HG02759 (cell line): Measurements from ENCODE around the gene WSCD1.

Source experiments
- ATAC-seq: cut with Tn5 transposase; IDR thresholded peaks from one replicate; pipeline ENCODE4 v1.9.1; 2021; ENCODE audit warnings: mild to moderate bottlenecking, moderate library complexity; ENCODE audit not compliant: unreplicated experiment

Gene WSCD1

DNA sequence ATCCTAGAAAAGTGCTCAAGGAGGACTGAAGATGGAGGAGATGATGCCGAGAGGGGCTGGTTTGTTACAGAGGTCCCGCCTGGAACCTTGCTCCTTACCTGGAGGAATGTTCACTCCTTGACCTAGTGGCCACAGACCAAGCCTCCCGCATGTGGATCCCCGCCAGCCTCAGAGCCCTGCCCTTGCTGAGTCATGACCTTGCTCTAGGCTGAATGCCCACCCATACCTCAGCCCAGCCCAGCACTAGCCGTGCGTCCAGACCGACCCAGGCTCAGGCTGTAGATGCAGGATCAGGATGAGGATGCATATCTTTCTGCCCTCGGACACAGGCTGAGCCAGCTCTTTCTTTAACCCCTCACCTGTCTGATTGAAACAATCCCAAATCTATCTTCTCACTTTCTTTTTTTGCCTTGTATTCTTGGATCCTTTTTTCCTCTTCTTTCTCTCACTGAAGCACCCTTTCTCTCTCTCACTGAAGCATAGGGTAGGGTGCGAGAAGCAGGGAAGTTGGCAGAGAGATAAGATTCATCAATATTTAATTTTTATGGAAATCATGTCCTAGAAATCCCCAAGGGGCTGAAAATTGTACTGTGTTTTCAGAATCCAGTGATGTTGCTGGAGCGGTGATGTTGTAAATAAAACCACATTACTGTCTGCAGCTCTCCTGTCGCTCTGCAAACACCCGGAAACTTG, 34.9 kb downstream of the WSCD1 start:
- ATAC-seq = no peak

DNA sequence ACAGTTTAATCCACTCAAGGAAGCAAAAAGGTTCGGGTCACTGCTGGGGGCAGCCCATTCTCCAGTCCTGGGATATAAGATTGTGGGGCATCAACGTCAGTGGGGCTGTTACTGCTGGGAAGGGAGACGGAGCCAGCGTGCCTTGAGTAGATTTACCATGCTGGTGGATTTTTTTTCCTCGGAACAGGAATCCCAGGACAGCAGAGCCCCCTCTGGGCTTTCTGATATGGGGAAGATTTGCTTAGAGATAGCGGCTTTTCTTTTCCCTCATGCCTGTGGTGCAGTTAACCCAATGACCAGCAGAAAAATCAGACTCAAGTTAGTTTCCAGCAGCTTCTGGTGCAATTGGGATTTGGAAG, 35.4 kb downstream of the WSCD1 start:
- no peak for ATAC-seq

DNA sequence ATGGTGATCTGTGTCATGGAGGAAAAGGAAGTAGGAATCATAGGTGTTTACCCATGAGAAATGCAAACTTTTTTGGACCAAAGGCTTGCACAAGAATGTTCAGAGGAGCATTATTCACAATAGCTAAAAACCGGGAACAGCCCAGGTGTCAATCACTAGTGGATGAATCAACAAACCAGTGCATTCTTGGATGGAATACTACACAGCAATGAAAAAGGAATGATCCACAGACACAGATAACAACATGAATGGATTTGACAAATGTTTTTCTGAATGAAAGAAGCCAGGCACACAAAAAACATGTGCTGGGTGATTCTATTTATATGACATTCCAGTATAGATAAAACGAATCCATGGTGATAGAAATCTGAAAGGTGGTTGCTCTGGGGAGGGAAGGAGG, 36.0 kb downstream of the WSCD1 start:
- no peak for ATAC-seq

DNA sequence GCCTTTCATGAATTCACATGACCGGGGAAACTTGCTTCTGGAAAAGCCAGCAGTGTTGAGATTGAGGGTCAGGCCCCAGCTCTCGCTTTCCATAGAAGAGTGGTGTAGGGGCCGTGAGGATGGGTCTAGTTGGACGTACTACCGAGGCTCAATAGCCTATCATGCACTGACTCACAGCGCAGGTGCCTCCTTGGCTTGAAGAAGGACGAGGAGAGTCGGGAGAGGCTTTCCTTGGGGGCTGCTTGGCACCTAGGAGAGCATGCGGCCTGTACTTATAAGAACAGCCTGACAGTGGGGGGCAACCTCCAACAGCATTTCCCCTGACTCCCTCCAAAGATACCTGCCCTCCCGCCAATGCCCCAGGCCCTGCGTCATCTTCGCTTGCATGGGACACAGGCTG, 37.6 kb downstream of the WSCD1 start:
- no peak for ATAC-seq

DNA sequence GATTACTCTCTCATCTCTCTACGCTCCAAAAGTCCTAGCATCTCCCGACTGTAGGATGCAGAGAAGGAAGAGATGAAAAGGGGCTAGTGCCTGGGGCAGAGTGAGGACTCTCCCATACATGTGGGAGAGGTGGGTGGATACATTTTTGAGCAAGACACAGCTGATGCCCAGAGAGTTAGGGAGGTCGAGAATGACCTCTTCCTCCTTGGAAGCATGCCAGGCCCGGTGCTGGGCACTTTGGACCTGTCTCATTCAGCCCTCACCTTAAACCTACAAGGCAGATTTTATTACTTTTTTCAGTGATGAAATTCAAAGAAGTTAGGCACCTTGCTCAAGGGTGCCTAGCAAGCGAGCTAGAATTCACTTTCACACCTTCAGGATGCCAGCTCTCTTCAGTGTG, 38.2 kb downstream of the WSCD1 start:
- no peak for ATAC-seq

DNA sequence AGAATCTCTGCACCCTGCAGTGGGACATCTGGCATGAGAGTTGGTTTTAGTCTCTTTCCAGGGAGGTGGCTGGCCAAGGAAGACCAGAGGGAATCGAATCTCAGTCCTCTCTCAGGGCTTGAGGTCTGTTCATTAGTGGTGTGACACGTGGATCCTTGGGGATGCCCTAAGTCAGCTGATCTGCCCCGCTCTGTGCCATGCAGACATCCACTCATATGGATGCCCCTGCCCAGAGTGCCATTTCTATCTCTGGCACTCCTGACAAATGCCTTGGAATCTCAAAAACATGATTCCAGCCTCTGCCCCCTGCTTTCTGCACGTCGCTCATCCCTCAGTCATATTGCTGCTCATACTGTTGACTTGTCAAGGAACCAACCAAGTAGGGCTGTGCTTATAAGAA, 38.8 kb downstream of the WSCD1 start:
- ATAC-seq = no peak

DNA sequence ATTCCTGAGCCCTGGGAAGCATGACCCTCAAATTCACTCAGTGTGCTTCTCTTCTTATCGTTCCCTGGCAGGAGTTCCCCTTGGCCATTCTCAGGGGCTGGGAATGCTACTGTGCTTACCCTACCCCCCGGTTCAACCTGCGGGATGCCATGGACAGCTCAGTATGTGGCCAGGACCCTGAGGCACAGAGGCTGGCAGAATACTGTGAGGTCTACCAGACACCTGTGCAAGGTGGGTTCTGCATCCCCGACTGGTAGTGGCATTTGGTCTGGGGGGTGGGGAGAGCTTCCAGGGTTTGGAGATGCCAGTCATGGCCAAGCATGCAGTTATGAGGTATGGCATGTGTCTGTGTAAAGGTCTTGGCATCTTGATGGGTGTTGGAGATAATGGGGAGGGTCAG, 39.4 kb downstream of the WSCD1 start:
- no peak for ATAC-seq

DNA sequence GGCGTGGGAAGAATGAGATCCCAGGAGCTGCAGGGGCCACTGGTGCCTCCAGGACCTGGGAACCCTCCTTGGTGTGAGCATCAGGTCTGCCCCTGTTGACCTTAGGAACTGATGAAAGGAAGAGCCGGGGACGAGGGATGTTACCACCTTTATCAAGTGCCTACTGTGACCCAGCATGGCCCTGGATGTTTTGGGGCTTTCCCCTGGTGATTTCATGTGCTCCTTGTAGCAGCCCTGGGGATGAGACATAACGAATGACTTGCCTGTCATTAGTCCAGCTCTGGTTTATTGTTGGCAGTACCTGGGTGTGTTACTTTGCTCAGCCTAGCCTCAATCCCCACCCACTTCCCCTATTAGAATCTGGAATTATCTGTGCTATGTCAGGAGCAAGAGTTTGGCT, 39.9 kb downstream of the WSCD1 start:
- no peak for ATAC-seq

DNA sequence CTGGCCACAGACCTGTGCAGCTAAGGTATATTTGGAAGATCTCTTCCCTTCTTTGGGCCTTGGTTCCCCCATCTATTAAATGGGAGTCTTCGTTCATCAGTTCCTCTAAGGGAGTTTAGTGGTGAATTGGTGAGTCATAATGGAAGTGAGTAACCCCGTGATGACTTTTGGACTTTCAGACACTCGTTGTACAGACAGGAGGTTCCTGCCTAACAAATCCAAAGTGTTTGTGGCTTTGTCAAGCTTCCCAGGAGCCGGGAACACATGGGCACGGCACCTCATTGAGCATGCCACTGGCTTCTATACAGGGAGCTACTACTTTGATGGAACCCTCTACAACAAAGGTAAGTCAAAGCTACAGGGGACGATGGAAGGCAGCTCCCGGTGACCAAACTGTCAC, 40.4 kb downstream of the WSCD1 start:
- ATAC-seq = no peak

DNA sequence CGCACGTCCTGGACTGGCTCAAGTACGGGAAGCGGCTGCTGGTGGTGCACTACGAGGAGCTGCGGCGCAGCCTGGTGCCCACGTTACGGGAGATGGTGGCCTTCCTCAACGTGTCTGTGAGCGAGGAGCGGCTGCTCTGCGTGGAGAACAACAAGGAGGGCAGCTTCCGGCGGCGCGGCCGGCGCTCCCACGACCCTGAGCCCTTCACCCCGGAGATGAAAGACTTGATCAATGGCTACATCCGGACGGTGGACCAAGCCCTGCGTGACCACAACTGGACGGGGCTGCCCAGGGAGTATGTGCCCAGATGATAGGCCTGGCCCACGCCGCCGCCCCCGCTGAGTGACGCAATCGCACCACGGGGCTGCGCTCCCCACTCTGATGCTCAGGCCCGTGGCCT, 50.2 kb downstream of the WSCD1 start:
- no peak for ATAC-seq

DNA sequence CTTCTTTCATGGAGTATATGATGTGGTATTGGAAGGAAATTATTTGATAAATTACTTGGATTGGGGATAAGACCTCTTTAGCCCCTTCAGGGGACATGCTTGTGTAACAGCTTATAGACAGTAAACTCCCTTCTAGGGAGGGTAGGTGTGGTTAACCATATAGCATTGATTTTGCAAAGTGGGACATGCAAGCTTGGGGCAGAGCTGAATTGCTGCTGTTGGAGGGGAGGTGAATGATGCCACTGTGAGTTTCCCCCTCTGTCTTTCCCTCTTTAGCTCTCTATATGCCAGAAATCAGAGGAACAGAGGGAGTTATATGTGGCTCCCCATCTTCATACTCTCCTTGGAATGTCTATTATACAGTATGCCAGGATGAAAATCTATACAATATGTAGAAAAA, 54.7 kb downstream of the WSCD1 start:
- no peak for ATAC-seq

DNA sequence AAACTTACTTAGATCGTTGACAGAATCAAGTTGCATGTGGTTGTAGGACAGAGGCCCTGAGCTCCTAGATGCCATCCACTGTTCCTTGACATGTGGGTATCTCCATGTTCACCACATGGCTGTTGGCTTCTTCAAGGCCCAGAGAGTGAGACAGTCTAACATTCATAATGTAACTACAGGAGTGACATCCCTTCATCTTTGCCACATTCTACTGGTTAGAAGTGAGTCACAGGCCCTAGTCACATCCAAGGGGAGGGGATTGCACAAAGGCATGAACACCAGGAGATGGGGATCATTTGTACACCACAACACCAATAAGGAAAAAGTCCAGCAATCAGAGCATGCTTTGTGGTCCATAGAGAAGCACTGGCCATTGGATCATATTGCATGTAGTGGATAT, 56.6 kb downstream of the WSCD1 start:
- ATAC-seq = no peak

DNA sequence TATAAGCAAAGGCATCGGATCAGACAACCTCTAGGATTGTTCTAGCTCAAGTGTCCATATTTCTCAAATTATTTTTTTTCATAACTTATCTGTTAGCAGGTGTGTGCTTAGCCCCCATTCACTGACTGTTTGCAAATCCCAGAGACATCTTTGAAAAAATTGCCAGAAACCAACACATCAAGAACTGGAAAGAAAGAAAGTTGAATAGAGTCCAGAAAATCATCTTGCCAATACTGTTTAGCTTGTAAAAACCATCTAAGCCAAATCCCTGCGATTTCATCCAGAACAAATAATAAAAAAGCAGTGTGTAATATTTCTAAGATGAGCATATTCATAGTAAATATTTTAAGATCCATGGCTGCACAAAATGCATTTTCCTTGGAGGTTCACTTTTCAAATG, 64.5 kb downstream of the WSCD1 start:
- no peak for ATAC-seq

DNA sequence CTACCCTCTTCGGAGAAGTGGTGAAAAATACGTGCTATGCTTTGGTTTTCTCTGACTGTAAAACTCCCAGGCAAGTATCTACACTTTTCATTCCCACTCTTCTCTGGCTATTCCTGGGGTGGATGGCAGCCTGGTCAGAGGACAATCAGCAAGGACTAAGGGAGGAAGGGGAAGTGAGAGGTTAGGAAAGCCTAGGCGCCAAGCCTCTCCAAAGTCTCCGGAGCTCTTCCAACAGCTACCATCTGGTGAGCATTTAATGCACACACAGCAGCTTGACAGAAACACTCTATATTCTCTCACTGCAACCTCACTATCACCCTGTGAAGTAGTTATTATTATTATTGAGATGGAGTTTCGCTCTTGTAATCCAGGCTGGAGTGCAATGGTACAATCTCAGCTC, 65.1 kb downstream of the WSCD1 start:
- ATAC-seq = no peak

DNA sequence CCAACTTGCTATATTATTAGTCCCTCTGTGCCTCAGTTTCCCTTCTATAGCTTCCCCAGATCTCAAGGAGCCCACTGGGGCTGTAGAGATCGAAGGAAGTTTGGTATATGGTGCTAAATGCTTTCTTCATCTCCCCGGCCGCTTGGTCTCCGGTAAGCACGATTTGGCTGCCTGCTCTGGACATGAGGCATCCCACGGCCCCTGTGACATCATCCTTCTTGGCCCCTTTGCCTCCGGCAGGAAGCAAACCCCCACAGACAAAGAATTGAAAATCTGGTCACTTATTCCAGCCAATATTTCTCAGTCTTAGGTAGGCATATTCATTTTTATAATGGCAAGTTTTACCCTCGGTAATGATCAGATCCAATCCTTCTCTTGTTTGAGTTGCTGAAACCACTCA, 65.8 kb downstream of the WSCD1 start:
- ATAC-seq = no peak

DNA sequence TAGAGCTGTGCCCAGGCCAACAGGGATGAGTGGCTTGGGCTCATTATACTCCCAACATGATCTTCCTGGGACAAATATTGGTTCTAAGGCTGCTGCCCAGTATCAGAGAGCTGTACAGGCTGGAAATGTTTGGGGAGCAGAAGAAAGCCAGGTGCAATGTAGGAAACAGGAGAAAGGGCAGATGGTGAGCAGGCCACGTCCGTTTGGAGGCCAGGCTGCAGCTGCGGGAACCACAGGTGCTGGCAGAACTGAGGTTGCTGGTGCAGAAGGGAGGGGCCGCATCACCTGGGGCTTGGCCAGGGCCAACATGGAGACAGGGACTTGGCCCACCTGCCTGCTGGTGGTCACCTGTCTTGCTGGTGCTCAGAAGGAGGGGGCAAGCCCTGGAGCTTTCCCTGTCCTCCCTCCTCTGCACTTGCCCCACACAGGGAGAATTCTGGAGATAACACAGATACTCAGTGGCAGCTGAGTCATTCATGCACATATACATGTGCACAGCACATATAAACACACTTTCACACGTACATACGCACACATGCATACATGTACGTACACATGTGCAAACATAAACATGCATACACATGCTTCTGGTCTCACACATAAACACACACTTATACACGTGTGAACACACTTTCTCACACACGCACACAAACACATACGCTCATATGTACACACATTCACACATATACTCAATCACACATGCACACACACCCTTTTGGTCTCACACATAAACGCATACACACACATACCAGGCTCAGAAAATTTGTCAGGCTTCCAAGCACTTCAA, 67.7 kb downstream of the WSCD1 start:
- no peak for ATAC-seq

DNA sequence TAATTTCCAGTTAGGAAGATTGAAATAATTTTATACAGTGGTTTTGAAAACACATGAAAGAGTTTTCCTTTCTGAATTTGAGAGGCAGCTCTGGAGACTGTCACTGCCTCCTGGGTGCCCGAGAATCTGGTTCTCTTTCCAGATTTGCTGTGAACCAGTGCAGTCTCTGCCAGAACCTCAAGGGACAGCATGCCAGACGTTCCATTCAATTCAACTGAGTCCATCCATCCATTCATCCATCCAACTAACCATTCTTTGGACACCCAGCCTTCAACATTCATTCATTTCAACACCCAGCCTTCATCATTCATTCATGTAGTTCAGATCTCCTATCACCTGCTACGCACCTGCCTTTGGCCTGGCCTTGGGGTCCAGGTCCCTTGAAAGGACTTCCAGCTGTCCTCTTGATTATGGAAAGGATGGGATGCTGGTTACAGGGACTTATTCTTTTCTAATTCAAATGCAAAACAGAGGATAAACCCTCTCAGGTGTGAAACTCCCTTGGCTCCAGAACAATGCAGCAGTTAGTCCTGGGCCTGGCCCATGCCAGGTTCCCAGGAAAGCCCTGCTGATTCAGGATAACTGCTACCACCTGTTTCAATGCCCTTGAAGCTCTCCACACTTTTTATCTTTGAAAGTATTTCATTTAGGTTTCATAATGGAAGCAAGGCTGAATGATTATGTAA, 68.7 kb downstream of the WSCD1 start:
- ATAC-seq = no peak

DNA sequence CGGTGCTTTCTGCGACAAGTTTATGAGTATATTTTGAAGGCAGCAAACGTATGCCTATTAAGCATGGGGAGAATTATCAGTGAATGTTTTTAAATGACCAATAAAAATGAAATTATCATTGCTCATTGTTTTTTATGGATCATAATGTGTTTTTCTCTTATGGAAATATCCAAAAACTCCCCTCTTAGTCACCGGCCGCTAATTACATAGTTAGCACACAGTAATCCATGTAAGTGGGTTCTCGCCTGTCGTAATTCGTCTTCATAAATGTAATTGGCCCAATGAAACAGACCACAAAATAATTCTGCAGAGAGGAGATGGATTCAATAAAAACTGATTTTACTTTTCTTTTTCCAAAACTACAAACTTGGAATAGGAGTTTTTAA, 69.3 kb downstream of the WSCD1 start:
- no peak for ATAC-seq

DNA sequence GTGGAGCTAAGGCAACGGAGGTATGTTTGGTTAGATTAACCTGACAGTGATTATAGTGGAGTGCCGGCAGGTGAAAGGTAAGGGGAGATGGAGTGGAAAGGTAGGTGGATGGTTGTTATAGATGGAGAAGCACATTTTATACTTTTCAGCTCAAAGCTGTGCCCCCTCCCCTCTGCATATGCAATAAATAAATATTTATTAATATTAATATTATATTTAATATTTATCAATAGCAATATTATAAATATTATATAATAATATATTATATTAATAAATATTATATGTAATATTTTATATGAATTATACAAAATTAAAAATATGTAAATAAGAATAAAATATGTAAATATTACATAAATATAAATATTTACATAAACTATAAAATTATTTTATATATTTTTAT, 70.0 kb downstream of the WSCD1 start:
- no peak for ATAC-seq

DNA sequence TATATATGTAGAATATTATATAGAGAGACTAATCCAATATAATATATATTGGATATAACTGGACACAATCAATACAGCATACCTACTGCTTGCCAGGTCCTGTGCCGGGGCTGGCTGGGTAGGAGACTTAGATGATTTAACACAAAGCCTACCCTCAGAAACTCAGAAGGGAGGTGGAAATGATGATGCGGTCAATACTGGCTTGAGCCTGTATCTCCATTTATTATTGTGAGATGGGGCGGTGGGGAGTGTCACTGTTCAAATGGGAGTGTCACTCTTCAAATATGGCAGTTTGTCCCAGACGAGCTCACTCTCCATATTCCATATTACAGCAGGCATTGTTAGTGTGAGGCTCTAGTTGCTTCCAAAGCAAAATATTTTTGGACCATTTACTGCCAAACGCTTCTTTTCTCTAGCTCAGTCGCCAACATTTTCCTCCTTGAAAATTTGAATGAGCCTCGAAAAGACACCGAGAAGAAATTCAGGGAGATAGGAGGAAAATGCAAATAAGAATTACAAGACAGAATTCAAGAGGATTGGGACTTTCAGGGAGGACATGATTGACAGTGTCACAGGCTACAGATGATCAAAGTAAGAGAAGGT, 70.7 kb downstream of the WSCD1 start:
- no peak for ATAC-seq

DNA sequence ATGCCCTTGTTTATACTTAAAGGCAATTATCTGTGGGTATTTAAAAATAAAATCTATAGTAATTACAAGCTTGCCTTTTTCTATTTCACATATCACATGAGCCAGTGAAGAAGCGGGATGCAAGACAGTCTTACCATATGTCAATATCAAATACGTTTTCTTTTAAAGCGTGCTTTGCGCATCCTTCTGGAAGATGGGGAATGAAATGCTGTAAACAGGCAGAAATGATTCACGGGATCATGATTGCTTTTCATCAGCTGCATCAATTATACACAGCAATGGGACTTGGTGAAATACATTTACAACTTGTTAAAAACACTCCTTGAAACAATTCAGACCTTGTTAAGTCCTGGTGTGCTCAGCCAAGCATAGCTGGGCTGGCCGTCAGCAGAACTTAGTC, 72.5 kb downstream of the WSCD1 start:
- no peak for ATAC-seq

DNA sequence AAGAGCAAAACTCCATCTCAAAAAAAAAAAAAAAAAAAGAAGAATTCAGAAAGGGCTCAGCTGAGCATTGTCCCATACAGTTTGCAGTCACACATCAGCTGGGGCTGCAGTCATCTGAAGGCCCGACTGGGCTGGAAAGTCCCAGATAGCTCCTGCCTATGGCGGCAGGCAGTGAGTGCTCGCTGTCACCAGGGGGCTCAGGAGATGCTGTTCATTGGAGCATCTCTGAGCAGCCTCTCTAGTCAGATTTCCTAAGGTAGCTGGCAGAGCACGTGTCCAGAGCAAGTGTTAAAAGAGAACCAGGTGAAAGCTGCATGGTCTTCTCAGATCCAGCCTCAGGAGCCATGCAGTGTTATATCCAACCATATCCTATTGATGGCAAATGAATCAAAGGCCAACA, 75.8 kb downstream of the WSCD1 start:
- no peak for ATAC-seq
